Stimulated activated CD8-positive, alpha-beta memory T cell treated with anti-CD3 and anti-CD28 coated beads, Interleukin-2, amount 100 ng/mL, for 1 hour (primary cell): ENCODE results near the gene CACNG5.
"Not testable (repeated sequence)": the region's sequence is repeated elsewhere in the genome, so short reads cannot be mapped to it uniquely, and the experiment has no call there.

ENCODE experiments used
- DNase-seq, 2 donors: peaks; one replicate each; pipeline ENCODE4 v3.0.0-alpha.2; 2020; ENCODE audit warnings: low read depth in 2 of 2

CACNG5 gene

DNA sequence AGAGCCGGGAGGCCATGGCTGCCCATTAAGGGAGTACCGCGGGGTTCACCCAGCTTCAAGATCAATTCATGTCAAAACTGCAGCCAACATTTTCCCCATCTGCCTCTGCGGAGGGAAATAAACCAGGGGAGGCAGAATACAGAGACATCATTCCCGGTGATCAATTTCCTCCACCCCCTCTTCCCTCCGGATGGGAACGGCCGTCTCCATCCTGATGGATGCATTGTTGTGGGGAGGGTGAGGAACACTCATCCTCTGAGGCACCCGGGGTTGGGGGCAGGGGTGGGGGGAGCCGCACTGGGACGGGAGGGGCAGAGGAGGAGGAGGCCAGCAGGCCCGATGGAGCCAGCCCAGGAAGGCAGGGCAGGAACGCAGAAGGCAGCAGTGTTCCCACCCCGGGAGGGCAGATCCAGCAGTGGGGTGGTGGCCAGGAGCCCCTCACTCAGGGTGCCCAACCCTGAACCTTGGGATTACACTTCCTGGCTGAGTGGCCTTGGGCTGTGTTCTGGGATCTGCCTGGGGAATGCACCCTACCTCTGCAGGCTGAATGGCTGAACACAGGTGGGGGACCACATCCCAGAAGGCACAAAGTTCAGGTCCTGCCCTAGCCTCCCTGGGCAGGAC is 14.2 kb downstream of the CACNG5 start:
- no peak for DNase-seq

DNA sequence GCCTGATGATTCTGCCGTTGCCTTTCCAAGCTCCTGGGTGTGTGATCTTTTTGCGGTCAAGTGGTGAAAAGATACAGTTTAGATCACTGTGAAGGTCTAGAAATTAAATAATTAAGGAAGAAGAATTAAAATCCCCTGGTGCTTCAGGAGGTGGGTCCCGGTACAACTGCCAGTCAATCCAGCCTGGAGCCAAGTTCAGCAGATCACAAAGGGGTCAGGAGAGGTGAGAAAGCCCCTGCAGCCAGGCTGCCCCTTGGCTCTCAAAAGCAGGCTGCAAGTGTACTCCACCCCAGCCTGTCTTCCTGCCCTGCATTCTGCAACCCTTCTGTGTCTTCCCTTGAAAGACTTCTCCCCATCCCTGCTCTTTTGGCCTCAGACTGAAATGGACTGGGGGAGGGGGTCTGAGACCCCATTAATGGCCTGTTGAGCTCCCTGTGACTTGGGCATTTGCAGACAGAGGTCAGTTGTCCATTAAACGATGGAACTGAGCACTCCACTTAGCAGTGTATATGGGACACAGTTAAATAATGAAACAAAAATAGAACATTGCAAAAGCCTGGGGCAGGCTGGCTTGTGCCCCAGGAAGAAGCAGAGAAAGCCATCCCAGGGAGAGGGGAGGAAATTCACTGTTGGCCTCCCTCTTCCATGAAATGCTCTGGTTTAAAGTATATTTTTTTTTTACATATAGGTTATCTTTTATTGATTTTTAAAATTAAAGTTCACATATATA is 15.1 kb downstream of the CACNG5 start:
- DNase-seq, result no peak

DNA sequence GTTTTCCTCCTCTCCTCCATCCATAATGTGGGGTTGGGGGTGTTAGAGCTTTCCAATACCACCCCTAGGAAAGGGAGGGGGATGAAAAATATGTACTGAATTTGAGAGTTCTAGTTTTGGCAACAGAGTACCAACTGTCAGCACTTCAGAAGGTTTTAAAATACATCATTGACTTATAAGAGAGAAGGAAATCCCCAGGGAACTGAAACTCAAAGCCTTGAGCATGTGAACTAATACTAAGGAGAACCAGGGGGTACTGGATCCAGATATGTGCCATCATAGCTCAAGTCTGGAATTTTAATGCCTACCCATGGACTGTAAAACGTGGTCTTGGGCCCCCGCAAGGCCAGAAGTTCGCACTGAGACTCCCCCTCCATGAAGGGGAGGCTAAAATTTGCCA is 15.8 kb downstream of the CACNG5 start:
- no peak for DNase-seq

DNA sequence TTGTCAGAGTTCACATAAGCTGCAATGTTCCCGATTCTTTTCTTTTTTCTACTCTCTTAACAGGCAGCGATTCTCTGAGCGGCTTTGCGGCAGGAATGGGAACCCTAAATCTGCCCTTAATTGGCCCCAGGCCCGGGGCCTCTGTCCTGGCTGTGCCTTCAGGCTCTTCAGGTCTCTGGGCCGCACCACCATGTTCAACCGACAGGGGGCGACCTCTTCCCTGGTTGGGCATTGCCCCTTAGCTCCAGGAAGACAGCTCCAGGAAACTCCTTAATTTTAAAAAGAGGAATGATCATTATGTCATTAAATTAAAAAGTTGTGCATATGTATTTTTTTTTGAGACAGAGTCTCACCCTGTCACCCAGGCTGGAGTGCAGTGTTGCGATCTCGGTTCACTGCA is 20.3 kb downstream of the CACNG5 start:
- DNase-seq, result no peak

DNA sequence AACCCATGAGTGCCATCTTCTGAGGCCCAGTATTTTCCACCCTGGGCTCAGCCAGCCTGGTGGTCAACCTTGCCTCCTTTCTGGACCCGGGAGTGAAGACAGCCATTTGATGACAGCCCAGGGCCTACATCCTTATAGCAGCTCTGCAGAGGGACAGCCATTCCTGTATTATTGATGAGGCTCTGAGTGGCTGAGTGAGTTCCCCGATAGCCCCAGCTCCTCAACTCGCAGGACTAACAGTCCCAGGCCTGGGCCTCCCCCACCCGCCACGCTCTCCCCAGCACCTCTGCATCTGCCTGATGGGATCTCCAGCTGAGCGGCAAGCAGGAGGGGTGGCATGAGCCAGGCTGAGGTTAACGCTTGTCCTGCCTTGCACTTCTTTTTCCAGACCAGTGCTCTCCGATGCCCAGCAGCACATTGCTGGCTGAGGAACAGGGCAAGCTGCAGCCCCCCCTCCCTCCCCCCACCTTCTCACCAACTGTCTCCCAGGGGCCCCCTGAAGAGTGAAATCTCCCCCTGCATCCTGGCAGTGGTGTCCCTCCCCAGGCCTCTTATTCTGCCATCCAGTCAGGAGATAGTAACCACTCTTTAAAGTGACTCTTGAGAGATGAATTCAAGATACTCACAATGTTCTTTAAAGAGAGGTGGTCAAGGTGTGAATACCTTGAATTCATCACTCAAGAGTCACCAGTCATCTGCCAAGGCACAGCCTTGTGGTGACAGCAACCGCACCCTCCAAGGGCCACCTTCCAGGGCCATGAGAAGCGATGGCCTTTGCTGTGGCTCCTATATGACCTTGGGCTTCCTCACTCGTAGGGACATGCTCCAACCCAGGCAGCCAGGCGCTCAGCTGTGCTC is 23.5 kb downstream of the CACNG5 start:
- DNase-seq, result no peak

DNA sequence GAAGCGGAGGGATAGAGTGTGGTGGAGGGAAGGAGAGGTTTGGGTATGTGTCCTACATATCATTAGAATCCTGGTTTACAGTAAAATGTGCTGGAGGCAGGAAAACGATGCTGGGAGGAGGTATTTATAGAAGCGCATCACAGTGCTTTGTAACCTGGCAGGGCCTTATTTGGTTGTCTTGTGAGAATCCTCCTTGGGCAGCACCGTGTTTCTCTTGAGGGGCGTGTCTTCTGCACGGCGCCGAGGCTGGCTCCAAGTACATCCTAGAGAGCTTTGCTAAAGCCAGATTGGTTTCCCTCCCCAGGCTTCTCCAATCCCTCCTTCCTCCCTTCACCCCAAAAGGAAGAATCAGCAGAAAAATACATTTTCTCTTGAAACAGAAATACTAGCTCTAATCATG is 24.4 kb downstream of the CACNG5 start:
- DNase-seq, result no peak

DNA sequence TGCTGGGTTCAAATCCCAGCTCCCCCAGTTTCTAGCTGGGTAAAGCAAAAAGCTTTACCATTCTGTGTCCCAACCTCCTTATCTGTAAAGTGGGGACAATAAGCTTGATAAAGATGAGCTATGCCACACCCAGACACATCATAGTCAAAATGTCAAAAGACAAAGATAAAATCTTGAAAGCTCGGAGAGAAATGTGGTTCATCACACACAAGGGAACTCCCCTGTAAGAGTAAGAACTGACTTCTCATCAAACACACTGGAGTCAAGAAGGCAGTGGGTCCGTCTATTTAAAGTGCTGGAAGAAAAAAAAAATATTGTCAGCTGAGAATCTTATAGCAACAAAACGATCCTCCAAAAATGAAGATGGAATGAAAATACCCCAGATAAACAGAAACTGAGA is 25.3 kb downstream of the CACNG5 start:
- DNase-seq, result no peak

DNA sequence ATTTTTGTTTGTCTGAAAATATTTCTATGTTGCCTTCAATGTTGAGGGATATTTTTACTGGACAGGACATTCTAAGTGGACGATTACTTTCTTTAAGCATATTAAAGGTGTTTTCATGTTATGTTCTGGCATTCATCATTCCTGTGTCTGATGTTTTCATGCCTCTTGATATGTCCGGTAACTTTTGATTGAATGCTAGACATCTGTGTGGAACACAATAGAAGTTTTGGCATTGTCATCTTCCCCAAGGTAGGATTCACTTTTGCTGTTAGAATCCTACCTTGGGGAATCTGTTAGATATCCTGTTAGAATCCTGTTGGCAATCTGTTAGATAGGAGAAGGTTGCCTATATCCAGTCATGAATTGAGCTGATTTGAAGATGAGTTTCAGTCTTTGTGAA is 28.9 kb downstream of the CACNG5 start:
- no peak for DNase-seq

DNA sequence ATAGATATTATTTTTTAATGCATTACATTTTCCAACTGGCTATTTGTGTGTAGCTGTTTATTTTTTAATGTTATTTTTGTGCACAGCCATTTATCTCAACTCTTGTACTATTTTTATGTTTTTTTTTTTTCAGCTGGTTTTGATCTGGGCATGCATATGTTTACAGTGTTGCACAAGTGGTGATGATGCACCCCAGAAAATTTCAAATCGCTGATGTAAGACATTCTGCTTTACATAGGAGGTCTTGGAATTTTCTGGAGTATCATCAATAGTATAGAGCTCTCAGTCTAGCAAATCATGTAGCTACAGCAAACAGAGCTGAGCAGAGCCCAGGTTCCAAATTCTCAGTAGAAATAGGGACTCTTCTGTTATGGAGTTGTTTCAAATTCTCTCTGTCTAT is 30.2 kb downstream of the CACNG5 start:
- DNase-seq, result no peak

DNA sequence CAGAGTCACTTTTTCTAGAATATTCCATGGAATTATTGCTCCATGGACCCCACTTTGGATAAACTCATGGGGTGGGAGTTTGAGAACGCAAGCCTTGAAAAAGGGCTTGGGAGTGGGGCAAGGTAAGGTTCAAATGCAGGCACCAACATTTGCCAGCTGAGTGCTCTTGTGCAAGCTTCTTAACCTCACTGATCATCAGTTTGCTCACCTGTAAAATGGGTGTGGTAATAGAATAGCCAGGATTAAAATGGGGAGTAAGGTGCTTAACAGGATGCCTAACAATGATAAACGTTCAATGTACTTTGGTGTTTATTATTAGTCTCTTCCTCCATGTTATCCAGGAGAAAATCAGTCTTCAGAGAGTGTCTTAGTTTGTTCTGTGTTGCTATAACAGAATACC is 39.0 kb downstream of the CACNG5 start:
- no peak for DNase-seq

DNA sequence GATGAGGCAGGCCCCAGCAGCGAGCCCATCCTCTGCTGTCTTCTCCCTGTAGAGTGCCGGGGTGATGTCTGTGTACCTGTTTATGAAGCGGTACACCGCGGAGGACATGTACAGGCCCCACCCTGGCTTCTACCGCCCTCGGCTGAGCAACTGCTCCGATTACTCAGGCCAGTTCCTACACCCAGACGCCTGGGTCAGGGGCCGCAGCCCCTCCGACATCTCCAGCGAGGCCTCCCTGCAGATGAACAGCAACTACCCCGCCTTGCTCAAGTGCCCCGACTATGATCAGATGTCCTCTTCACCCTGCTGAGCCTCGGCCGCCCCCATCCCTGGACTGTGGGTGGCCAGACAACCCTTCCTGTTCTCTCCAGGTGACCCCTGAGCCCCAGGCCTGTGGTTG is 50.0 kb downstream of the CACNG5 start:
- DNase-seq, result no peak

DNA sequence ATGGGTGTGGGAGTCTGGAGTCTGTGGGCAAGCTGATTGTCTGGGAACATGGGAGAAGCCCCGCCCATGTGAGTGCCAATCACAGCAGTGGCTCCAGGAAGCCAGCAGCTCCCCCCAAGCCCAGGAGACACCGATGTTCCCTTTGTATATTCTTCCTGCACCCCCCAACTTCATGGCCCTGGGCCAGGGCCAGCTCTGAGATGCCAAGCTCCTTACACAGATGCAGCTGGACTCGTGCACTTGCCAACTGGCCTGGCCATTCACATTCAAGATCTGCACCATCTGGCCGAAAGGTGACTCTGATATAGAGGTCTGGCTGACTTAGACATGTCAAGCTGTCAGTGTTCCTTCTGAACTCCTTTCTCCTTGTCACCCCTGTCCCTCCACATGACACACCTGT is 50.5 kb downstream of the CACNG5 start:
- no peak for DNase-seq

DNA sequence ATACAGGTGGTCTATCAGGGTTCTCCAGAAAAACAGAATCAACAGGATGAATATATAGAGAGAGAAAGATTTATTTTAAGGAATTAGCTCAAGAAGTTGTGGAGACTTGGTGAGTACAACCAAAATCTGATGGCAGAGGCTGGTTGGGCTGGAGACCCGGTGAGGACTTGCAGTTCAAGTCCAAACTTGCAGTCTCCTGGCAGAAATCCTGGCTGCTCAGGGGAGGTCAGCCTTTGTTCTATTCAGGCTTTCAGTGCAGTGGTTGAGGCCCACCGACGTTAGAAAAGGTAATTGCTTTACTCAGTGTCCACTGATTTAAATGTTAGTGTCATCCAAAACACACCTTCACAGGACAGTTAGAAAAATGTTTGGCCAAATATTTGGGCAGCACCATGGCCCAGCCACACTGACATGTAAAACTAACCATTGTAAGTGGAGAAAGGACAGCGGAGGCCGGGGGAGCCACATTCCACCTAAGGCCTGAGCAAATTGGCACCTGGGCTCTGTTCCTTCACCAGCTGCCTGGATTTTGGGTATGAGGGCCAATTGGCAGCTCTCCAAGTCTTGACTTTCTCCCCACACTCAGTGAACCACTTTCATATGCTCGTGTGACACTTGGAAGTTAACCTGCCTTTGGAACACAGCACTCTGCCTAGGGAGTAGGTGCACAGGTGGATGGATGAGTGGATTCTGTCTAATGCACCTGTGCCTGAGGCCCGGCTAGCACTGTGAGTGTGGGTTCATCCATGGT is 54.7 kb downstream of the CACNG5 start:
- DNase-seq, result no peak

DNA sequence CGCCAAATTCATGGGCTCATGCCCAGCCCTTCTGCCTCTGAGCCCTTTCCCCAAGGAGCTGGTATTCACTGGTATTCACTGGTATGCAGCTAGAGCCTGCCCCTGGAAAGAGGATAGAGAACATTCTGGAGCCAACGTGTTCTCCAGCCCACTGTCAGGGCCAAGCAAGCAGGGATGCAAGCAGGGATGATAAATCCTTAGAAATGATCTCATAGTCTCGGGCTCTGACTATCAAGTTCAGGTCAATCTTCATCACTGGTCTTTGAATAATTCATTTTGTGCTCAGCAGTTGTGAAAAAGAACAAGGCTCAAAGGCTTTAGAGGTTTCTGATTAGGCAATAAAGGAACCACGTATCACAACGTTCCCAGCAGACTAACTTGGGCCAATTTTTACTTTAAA is 57.3 kb downstream of the CACNG5 start:
- no peak for DNase-seq

DNA sequence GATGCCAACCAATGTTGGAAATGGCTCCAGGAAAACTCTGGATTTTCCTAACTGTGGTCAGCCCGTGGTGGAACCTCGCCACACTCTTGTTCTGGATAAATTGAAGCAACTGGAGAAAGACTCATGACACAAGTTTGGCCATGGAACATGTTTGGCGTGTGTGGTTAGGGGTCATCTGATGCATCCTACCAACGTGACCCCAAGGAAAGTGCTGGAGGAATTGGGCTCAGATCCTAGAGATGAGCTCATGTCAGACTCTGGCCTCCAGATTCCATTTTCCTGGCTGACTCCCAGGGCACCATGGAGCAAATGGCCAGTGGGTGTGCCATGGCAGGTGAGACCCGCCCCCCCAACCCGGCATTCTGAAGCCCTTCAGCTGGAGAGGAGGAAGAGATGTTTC is 58.5 kb downstream of the CACNG5 start:
- no peak for DNase-seq

DNA sequence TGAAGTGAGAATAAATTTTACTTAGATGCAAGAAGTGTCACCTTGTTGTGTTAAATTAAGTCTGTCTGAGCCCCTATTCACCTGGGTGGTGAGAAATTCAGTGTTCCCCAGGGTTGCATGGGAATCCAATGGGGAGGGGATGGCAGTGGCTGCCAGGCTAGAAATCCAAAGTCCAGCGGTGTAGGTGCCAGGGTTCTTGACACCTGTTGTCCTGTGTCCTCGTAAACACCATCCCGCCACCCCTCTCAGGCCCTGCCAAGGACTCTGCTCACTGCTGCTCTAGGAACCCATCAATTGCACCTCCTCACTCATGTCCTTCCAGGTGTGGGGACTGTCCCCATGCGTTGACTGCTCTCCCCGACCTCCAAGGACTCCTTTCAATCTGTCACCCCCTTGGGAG is 58.9 kb downstream of the CACNG5 start:
- DNase-seq, result no peak

DNA sequence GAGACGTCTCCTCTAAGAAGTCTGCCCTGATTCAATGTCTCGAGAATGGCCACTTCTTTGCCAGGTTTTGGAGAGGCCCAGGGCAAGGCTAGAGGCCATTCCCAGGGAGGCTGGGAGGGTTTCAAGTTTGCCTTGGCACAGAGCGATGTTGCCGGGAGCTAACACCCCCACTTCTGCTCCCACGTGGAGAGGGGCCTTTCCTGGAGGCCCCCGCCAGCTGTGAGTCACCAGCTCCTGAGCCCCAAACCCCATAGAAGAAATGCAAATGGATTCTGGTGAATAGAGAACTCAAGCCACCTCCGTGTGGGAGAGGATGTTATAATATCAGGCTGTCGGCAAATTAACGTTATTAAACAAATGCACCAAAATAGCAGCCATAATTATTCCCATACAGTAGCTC is 62.2 kb downstream of the CACNG5 start:
- DNase-seq, result no peak

DNA sequence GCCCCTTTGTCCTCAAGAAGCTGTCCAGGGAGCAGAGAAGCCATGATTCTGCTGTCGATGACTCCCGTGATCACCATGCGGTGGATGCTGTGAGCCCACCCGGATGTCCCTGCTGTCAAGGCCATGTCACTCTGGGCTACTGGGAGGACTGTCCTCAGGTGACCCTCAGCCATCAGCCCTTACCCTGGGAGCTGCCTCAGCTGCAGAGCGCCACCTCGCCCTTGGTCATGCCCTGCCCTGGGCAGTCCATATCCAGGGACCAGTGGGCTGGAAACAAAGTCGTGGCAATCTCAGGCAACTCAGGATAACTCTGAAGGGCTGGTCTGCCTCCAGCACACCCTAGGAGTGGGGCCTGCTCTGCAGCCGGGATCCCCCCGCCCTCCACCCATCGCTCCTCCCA is 63.6 kb downstream of the CACNG5 start:
- no peak for DNase-seq

DNA sequence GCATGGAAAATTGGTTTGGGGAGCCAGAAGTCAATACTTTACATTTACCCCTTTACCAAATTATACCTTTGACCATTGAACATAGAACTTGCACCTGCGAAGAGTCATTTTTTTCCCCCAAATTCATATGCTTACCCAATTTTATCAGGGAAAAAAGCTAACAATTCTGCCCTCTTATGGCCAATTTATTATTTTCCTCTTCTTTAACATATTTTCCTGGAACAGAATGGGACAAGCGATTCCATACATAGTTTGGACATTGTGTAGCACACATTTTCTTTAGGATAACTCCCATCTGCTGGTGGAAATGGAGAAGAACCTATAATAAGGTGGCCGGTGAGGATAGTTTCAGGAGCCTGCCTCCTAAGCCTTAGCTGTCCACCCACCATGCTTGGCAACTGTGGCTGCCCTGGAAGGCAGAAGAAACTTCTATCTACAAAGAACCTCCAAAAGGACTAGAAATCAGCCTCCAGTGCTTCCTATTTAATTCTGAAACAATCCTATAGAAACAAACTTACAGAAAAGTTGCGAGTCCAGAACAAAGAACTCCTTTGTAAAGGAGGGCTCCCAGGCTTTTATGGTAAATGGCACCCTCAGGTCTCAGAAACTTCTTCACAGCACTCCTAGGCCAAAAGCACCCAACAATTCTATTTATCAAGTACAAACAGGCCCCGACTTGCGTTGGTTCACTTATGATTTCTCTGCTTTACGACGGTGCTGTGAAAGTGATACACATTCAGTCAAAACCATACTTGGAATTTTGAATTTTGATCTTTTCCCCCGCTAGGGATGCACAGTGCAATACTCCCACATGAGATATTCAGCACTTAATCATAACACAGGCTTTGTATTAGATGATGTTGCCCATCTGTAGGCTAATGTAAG is 65.5 kb downstream of the CACNG5 start:
- DNase-seq, result no peak

DNA sequence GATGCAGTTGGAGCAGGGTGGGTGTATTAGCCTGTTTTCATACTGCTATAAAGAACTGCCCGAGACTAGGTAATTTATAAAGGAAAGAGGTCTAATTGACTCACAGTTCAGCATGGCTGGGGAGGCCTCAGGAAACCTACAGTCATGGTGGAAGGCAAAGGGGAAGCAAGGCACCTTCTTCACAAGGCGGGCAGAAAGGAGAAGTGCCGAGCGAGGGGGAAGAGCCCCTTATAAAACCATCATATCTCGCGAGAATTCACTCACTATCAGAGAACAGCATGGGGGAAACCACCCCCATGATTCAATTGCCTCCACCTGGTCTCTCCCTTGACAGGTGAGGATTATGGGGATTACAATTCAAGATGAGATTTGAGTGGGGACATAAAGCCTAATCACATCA is 68.4 kb downstream of the CACNG5 start:
- DNase-seq, result not testable (repeated sequence)

DNA sequence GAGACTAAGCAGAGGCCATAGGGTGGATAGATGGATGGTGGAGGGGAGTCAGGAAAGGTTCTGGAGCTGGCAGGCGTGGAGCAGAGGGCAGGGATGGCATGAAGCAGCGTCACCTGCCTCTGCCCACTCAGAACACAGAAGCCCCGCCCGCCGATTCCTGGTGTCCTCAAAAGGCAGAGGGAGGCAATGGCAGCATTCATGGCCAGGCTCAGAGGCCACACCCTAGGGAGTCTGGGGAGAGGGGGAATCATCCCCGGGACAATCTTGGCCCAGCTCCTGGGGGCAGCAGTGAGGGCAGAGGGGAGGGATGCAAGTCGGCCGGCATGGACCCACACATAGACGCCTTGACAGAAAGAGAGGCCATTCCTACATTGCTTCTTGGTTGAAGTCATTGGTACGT is 68.9 kb downstream of the CACNG5 start:
- DNase-seq, result no peak
